K562 (cell line): ENCODE data around the gene LTA. TPM values are rescaled to one million over a fixed set of nuclear protein-coding genes. Genes with fewer than 3 reads are reported as not detected.

Source experiments
- CBFB ChIP-seq: sonication (generic); formaldehyde crosslinking; IDR thresholded peaks from 2 replicates; pipeline ENCODE4 v1.4.0; 2020; ENCODE audit warnings: mild to moderate bottlenecking, missing genetic modification reagents
- DEAF1 ChIP-seq: fragments of 450-650 bp; formaldehyde crosslinking; IDR thresholded peaks from 2 replicates; pipeline ENCODE4 v1.4.0; 2020; ENCODE audit warnings: mild to moderate bottlenecking, moderate library complexity
- E2F3 ChIP-seq: fragments of 250-450 bp; sonication (Bioruptor Pico); IDR thresholded peaks from 2 replicates; pipeline ENCODE4 v1.4.0; 2020; ENCODE audit warnings: mild to moderate bottlenecking
- HCFC1 ChIP-seq: IDR thresholded peaks from 2 replicates; pipeline ENCODE4 v1.6.1; 2012; ENCODE audit warnings: low read depth, low read length, improper control_type of control experiment
- HMGN3 ChIP-seq: IDR thresholded peaks from 2 replicates; pipeline ENCODE4 v1.6.1; 2011; ENCODE audit warnings: borderline replicate concordance, low read depth, mild to moderate bottlenecking, mixed read lengths, low read length; ENCODE audit not compliant: insufficient read length; ENCODE audit errors: extremely low read depth
- ILF3 ChIP-seq: fragments of 450-650 bp; IDR thresholded peaks from 2 replicates; pipeline ENCODE4 v1.6.1; 2018; ENCODE audit warnings: antibody characterized with exemption, mild to moderate bottlenecking, moderate library complexity, borderline replicate concordance
- JUN ChIP-seq, 2 experiments: sonication (generic) in 1 of 2; formaldehyde crosslinking in 1 of 2; IDR thresholded peaks; 2 replicates each; pipeline versions ENCODE4 v1.6.1 to v1.8.0; 2012 to 2022; ENCODE audit warnings: borderline replicate concordance in 2 of 2, mild to moderate bottlenecking in 2 of 2, improper control_type of control experiment in 1 of 2, low read depth in 1 of 2, low read length in 1 of 2, missing genetic modification reagents in 1 of 2
- MEIS2 ChIP-seq: fragments of 450-650 bp; IDR thresholded peaks from 2 replicates; pipeline ENCODE4 v1.6.1; 2014; ENCODE audit warnings: mild to moderate bottlenecking; ENCODE audit not compliant: partially characterized antibody
- POLR3A ChIP-seq: IDR thresholded peaks from 2 replicates; pipeline ENCODE4 v1.6.1; 2011; ENCODE audit warnings: borderline replicate concordance, mild to moderate bottlenecking, moderate library complexity; ENCODE audit not compliant: insufficient read length, insufficient read depth; ENCODE audit errors: extremely low read depth
- PURB ChIP-seq: sonication (generic); formaldehyde crosslinking; IDR thresholded peaks from 2 replicates; pipeline ENCODE4 v1.9.0; 2021; ENCODE audit warnings: low read depth, mild to moderate bottlenecking, missing genetic modification reagents
- SIN3B ChIP-seq: fragments of 450-650 bp; IDR thresholded peaks from 2 replicates; pipeline ENCODE4 v1.6.1; 2017; ENCODE audit warnings: low read depth, mild to moderate bottlenecking, moderate library complexity
- SMAD4 ChIP-seq: fragments of 250-450 bp; sonication (Bioruptor Pico); conservative IDR thresholded peaks from 2 replicates; pipeline ENCODE4 v1.8.0; 2021; ENCODE audit warnings: inconsistent platforms, mild to moderate bottlenecking, moderate library complexity
- SMARCA4 ChIP-seq: fragments of 450-650 bp; IDR thresholded peaks from 2 replicates; pipeline ENCODE4 v1.6.1; 2016
- SMARCE1 ChIP-seq: fragments of 450-650 bp; IDR thresholded peaks from 2 replicates; pipeline ENCODE4 v1.7.1; 2016; ENCODE audit warnings: mild to moderate bottlenecking
- SP1 ChIP-seq: sonication (generic); formaldehyde crosslinking; IDR thresholded peaks from 2 replicates; pipeline ENCODE4 v1.8.1; 2022; ENCODE audit warnings: mild to moderate bottlenecking, missing genetic modification reagents
- TEAD1 ChIP-seq, 2 experiments: fragments of 450-650 bp in 1 of 2; sonication (generic) in 1 of 2; formaldehyde crosslinking; IDR thresholded peaks; 2 replicates each; pipeline versions ENCODE4 v1.4.0 to v1.8.0; 2020 to 2022; ENCODE audit warnings: mild to moderate bottlenecking in 2 of 2, missing genetic modification reagents in 1 of 2
- ZNF431 ChIP-seq: sonication (generic); formaldehyde crosslinking; IDR thresholded peaks from 2 replicates; pipeline ENCODE4 v1.8.0; 2022; ENCODE audit warnings: mild to moderate bottlenecking, missing genetic modification reagents
- polyA plus RNA-seq, 8 experiments: library from polyadenylated mRNA; depleted of rRNA in 4 of 8; stranded (reverse) in 5 of 8; unstranded in 3 of 8; fragments of >200 nt; fragmentation: Nextera tagmentation in 2 of 8; fragmentation: Illumina TruSeq in 1 of 8; extraction: Ambion mirVana in 2 of 8; extraction: Trizol in 1 of 8; gene quantifications; 2 replicates each; pipeline versions ENCODE4 v1.2.1 to v1.2.3, GENCODE V29; 2011 to 2014; ENCODE audit warnings: inconsistent platforms in 1 of 8, missing spikeins in 1 of 8
- total RNA-seq, 7 experiments: library from RNA; depleted of rRNA in 6 of 7; stranded (reverse); fragments of >200 nt in 6 of 7; fragmentation: Illumina TruSeq in 2 of 7; extraction: Trizol in 2 of 7; gene quantifications; 2 replicates each; pipeline versions ENCODE4 v1.2.1 to v1.2.3, GENCODE V29; 2011 to 2021; ENCODE audit warnings: low replicate concordance in 1 of 7
- TF ChIP-seq, protein P1 (sequence below), 3 experiments: fragments of 200-800 bp in 1 of 3; fragments of 250-450 bp in 1 of 3; fragments of 450-650 bp in 1 of 3; sonication (Bioruptor Pico) in 1 of 3; sonication (Bioruptor generic) in 1 of 3; formaldehyde crosslinking in 1 of 3; IDR thresholded peaks; 2 replicates each; pipeline versions ENCODE4 v1.6.1 to v1.8.0; 2016 to 2022; ENCODE audit warnings: mild to moderate bottlenecking in 2 of 3, missing genetic modification characterization in 2 of 3, missing compliant biosample characterization in 1 of 3, moderate library complexity in 1 of 3
- TF ChIP-seq, protein P2 (sequence below): sonication (generic); formaldehyde crosslinking; IDR thresholded peaks from 2 replicates; pipeline ENCODE4 v1.8.0; 2022; ENCODE audit warnings: mild to moderate bottlenecking, low read depth, missing genetic modification reagents
- TF ChIP-seq, protein P3 (sequence below): sonication (generic); formaldehyde crosslinking; IDR thresholded peaks from 2 replicates; pipeline ENCODE4 v1.9.0; 2022; ENCODE audit warnings: mild to moderate bottlenecking, missing genetic modification reagents

Gene LTA
- total and polyA plus RNA-seq, 9 of the 15 experiments (the other 6 are each of a cell fraction or from before 2014, with no cell fraction given) = 0.80 TPM; not detected in 8

GRCh38 chr6:31580807-31581433 is 8.8 kb downstream of the LTA start (continued):
- TF ChIP-seq JUN (IDR thresholded peaks at IDR 0.05; ENCODE audit: borderline replicate concordance, low read depth, low read length) (0 out of 2 replicates have a peak, but pooled peaks have one; percentile 38), JUN (CRISPR knock-in tag; IDR thresholded peaks at IDR 0.05; ENCODE audit: borderline replicate concordance) (0 out of 2 replicates have a peak, but pooled peaks have one; percentile 58), SIN3B (peak; percentile 51; the same call in 1 of the 2 replicates), CBFB (peak; percentile 60; the same call in 1 of the 2 replicates), SMAD4 (peak; percentile 94), PURB (CRISPR knock-in tag) (no peak), ZNF431 (CRISPR knock-in tag) (0 out of 2 replicates have a peak, but pooled peaks have one; percentile 38), HMGN3 (peak; percentile 91), SP1 (peak; percentile 85), ILF3 (no peak), SMARCE1 (peak; percentile 33), E2F3 (CRISPR knock-in tag) (0 out of 2 replicates have a peak, but pooled peaks have one; percentile 5), TEAD1 (CRISPR knock-in tag; IDR thresholded peaks at IDR 0.05) (peak; percentile 63 to 71; a peak in 3 of 4 replicates), POLR3A (no peak), MEIS2 (no peak), DEAF1 (CRISPR knock-in tag) (peak; percentile 77), SMARCA4 (0 out of 2 replicates have a peak, but pooled peaks have one; percentile 54), HCFC1 (0 out of 2 replicates have a peak, but pooled peaks have one; percentile 53)
- TF ChIP-seq, protein P1, sequence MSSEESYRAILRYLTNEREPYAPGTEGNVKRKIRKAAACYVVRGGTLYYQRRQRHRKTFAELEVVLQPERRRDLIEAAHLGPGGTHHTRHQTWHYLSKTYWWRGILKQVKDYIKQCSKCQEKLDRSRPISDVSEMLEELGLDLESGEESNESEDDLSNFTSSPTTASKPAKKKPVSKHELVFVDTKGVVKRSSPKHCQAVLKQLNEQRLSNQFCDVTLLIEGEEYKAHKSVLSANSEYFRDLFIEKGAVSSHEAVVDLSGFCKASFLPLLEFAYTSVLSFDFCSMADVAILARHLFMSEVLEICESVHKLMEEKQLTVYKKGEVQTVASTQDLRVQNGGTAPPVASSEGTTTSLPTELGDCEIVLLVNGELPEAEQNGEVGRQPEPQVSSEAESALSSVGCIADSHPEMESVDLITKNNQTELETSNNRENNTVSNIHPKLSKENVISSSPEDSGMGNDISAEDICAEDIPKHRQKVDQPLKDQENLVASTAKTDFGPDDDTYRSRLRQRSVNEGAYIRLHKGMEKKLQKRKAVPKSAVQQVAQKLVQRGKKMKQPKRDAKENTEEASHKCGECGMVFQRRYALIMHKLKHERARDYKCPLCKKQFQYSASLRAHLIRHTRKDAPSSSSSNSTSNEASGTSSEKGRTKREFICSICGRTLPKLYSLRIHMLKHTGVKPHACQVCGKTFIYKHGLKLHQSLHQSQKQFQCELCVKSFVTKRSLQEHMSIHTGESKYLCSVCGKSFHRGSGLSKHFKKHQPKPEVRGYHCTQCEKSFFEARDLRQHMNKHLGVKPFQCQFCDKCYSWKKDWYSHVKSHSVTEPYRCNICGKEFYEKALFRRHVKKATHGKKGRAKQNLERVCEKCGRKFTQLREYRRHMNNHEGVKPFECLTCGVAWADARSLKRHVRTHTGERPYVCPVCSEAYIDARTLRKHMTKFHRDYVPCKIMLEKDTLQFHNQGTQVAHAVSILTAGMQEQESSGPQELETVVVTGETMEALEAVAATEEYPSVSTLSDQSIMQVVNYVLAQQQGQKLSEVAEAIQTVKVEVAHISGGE (CRISPR knock-in tag; IDR thresholded peaks at IDR 0.05) = peak in 1 of 3 experiments; percentile 76; a peak in 2 of 6 replicates
- TF ChIP-seq, protein P2, sequence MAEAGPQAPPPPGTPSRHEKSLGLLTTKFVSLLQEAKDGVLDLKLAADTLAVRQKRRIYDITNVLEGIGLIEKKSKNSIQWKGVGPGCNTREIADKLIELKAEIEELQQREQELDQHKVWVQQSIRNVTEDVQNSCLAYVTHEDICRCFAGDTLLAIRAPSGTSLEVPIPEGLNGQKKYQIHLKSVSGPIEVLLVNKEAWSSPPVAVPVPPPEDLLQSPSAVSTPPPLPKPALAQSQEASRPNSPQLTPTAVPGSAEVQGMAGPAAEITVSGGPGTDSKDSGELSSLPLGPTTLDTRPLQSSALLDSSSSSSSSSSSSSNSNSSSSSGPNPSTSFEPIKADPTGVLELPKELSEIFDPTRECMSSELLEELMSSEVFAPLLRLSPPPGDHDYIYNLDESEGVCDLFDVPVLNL = peak; percentile 82
- TF ChIP-seq, protein P3, sequence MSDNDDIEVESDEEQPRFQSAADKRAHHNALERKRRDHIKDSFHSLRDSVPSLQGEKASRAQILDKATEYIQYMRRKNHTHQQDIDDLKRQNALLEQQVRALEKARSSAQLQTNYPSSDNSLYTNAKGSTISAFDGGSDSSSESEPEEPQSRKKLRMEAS (CRISPR knock-in tag) = peak; percentile 85
